HEK293T (cell line): Measurements from ENCODE around the gene TARDBP.

Source experiments
- CTCF ChIA-PET: fragments of 350-600 bp; formaldehyde crosslinking; extraction: SDS; loops from one replicate; lab custom pipeline; 2021; ENCODE audit warnings: antibody characterized with exemption, inconsistent platforms; lab: Yijun Ruan, JAX
- POLR2A ChIA-PET: fragments of 350-600 bp; formaldehyde crosslinking; extraction: SDS; loops from one replicate; lab custom pipeline; 2020; ENCODE audit warnings: antibody characterized with exemption, inconsistent platforms; lab: Yijun Ruan, JAX
- DNase-seq: peaks from one replicate; pipeline ENCODE4 v3.0.0; 2012; ENCODE audit warnings: mixed read lengths; ENCODE audit errors: extremely low spot score
- ARNT ChIP-seq: fragments of 450-650 bp; IDR thresholded peaks from 2 replicates; pipeline ENCODE4 v1.6.1; 2017; ENCODE audit warnings: mild to moderate bottlenecking
- BHLHE40 ChIP-seq: fragments of 450-650 bp; IDR thresholded peaks from 2 replicates; pipeline ENCODE4 v1.6.1; 2016; ENCODE audit warnings: mild to moderate bottlenecking, moderate library complexity, borderline replicate concordance
- CTBP1 ChIP-seq: fragments of 450-650 bp; IDR thresholded peaks from 2 replicates; pipeline ENCODE4 v1.6.1; 2016; ENCODE audit warnings: borderline replicate concordance
- ELF4 ChIP-seq: fragments of 450-650 bp; IDR thresholded peaks from 2 replicates; pipeline ENCODE4 v1.6.1; 2017; ENCODE audit warnings: antibody characterized with exemption
- FOXA1 ChIP-seq: fragments of 450-650 bp; IDR thresholded peaks from 2 replicates; pipeline ENCODE4 v1.6.1; 2016; ENCODE audit warnings: mild to moderate bottlenecking
- FOXK2 ChIP-seq: fragments of 450-650 bp; IDR thresholded peaks from 2 replicates; pipeline ENCODE4 v1.6.1; 2016; ENCODE audit warnings: mild to moderate bottlenecking
- FOXM1 ChIP-seq: fragments of 450-650 bp; IDR thresholded peaks from 2 replicates; pipeline ENCODE4 v1.6.1; 2017; ENCODE audit warnings: mild to moderate bottlenecking, borderline replicate concordance
- HDGF ChIP-seq: fragments of 450-650 bp; IDR thresholded peaks from 2 replicates; pipeline ENCODE4 v1.6.1; 2017; ENCODE audit warnings: antibody characterized with exemption, borderline replicate concordance
- L3MBTL2 ChIP-seq: fragments of 450-650 bp; conservative IDR thresholded peaks from 2 replicates; pipeline ENCODE4 v1.6.1; 2016; ENCODE audit warnings: mild to moderate bottlenecking
- LEF1 ChIP-seq: fragments of 450-650 bp; IDR thresholded peaks from 2 replicates; pipeline ENCODE4 v1.6.1; 2017; ENCODE audit warnings: mild to moderate bottlenecking, borderline replicate concordance
- NFRKB ChIP-seq: fragments of 450-650 bp; IDR thresholded peaks from 2 replicates; pipeline ENCODE4 v1.6.1; 2016; ENCODE audit warnings: mild to moderate bottlenecking, moderate library complexity
- PKNOX1 ChIP-seq: fragments of 450-650 bp; IDR thresholded peaks from 2 replicates; pipeline ENCODE4 v1.6.1; 2016
- SP1 ChIP-seq: fragments of 450-650 bp; IDR thresholded peaks from 2 replicates; pipeline ENCODE4 v1.6.1; 2017
- SUZ12 ChIP-seq: fragments of 450-650 bp; IDR thresholded peaks from 2 replicates; pipeline ENCODE4 v1.6.1; 2016; ENCODE audit warnings: mild to moderate bottlenecking
- TARDBP ChIP-seq: fragments of 450-650 bp; IDR thresholded peaks from 2 replicates; pipeline ENCODE4 v1.6.1; 2016
- ZNF384 ChIP-seq: fragments of 450-650 bp; IDR thresholded peaks from 2 replicates; pipeline ENCODE4 v1.6.1; 2016

The TARDBP gene

GRCh38 chr1:11042065-11042464, 29.6 kb downstream of the TARDBP start:
- POLR2A ChIA-PET: no interaction called here
- TF ChIP-seq FOXK2 (no peak), PKNOX1 (no peak), FOXM1 (no peak), SUZ12 (no peak), NFRKB (no peak), ELF4 (no peak), HDGF (no peak), CTBP1 (no peak), BHLHE40 (no peak), FOXA1 (no peak), ZNF384 (no peak), TARDBP (no peak), SP1 (no peak), ARNT (no peak), LEF1 (no peak), L3MBTL2 (no peak)
- CTCF ChIA-PET: no interaction called here
- DNase-seq: no peak

- ChIA-PET CTCF (no interaction called here), POLR2A (no interaction called here)
- no peak for DNase-seq
- TF ChIP-seq SUZ12 (no peak), LEF1 (no peak), PKNOX1 (no peak), FOXA1 (no peak), CTBP1 (no peak), FOXK2 (no peak), HDGF (no peak), ARNT (no peak), FOXM1 (no peak)
Measured at GRCh38 chr1:11042995-11043874, 30.8 kb downstream of the TARDBP start.

GRCh38 chr1:11044086-11044848, 31.8 kb downstream of the TARDBP start:
- no peak for DNase-seq
- POLR2A ChIA-PET: no interaction called here
- no peak for TF ChIP-seq ELF4
- no peak for TF ChIP-seq SUZ12
- TF ChIP-seq SP1: no peak
- TF ChIP-seq LEF1: no peak
- no peak for TF ChIP-seq HDGF
- no peak for TF ChIP-seq TARDBP
- TF ChIP-seq FOXA1: no peak
- no peak for TF ChIP-seq FOXM1
- TF ChIP-seq BHLHE40: no peak
- no peak for TF ChIP-seq ARNT
- no peak for TF ChIP-seq CTBP1
- TF ChIP-seq PKNOX1: no peak
- TF ChIP-seq L3MBTL2: no peak
- TF ChIP-seq FOXK2: no peak
- TF ChIP-seq NFRKB: no peak
- TF ChIP-seq ZNF384: no peak
- CTCF ChIA-PET: no interaction called here

- DNase-seq: no peak
- TF ChIP-seq FOXM1 (no peak), LEF1 (no peak), SUZ12 (no peak), NFRKB (no peak), L3MBTL2 (no peak), FOXA1 (no peak), FOXK2 (no peak), TARDBP (no peak), ARNT (no peak), HDGF (no peak), SP1 (no peak), ELF4 (no peak), PKNOX1 (no peak), CTBP1 (no peak), ZNF384 (no peak)
- POLR2A ChIA-PET: no interaction called here
Measured at GRCh38 chr1:11044849-11045427, 32.5 kb downstream of the TARDBP start.

More at GRCh38 chr1:11044849-11045427, 32.5 kb downstream of the TARDBP start:
- CTCF ChIA-PET: interaction anchor here (0.7 kb wide), 1 partner anchor 597 kb away, joined by 3 read pairs; no protein-coding TSS in a partner anchor
